Mucosa of stomach (tissue), 1 donor: ENCODE measurements around the gene WWC2.
"Not testable (repeated sequence)": the region's sequence is repeated elsewhere in the genome, so short reads cannot be mapped to it uniquely, and the experiment has no call there.

Experiments used
- H3K27me3 ChIP-seq: one replicate; pipeline ENCODE4 v1.7.0; 2013; ENCODE audit warnings: mild to moderate bottlenecking, low read length; ENCODE audit not compliant: control insufficient read depth, insufficient read depth
- H3K36me3 ChIP-seq: one replicate; pipeline ENCODE4 v1.7.0; 2013; ENCODE audit warnings: low read length; ENCODE audit not compliant: control insufficient read depth, insufficient read depth
- H3K4me1 ChIP-seq: one replicate; pipeline ENCODE4 v1.7.0; 2013; ENCODE audit warnings: mild to moderate bottlenecking, low read length; ENCODE audit not compliant: control insufficient read depth, insufficient read depth
- H3K4me3 ChIP-seq: one replicate; pipeline ENCODE4 v1.7.0; 2013; ENCODE audit warnings: low read length
- H3K9ac ChIP-seq: one replicate; pipeline ENCODE4 v1.7.0; 2013; ENCODE audit warnings: mild to moderate bottlenecking, low read length, moderate library complexity
- H3K9me3 ChIP-seq: one replicate; pipeline ENCODE4 v1.7.0; 2013; ENCODE audit warnings: mild to moderate bottlenecking, low read length, moderate library complexity; ENCODE audit not compliant: control insufficient read depth
- donor health status: Pancreatic carcinoma.

Gene WWC2

DNA sequence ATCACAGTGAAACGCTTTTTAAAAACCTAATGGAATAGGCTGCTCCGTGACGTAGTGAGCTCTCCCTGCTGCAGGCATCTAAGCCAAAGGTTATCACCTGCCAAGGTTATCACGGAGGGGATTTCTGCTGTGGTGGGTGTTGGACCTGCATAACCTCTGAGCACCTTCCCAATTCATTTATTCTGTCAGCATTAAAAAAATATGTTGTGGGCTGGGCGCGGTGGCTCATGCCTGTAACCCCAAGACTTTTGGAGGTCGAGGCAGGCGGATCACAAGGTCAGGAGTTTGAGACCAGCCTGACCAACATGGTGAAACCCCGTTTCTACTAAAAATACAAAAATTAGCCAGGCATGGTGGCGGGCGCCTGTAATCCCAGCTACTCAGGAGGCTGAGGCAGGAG lies 225.0 kb downstream of the WWC2 start:
- not testable (repeated sequence) for H3K4me3 ChIP-seq, H3K36me3 ChIP-seq, H3K9me3 ChIP-seq, H3K4me1 ChIP-seq, H3K27me3 ChIP-seq, H3K9ac ChIP-seq

- Histone ChIP-seq H3K36me3 (no peaks in the 10 kb centered on the region), H3K27me3 (no peaks in the 10 kb centered on the region), H3K9me3 (no peaks in the 10 kb centered on the region)
These were observed 225.6 kb downstream of the WWC2 start for GRCh38 chr4:183324619-183325018.

GRCh38 chr4:183326387-183326786 lies 227.3 kb downstream of the WWC2 start:
- not testable (repeated sequence) for H3K27me3 ChIP-seq, H3K9me3 ChIP-seq, H3K4me3 ChIP-seq, H3K36me3 ChIP-seq, H3K9ac ChIP-seq
- H3K4me1 ChIP-seq = peaks cover 10% of the 10 kb centered on the region

More at GRCh38 chr4:183324619-183325018, 225.6 kb downstream of the WWC2 start:
- no peak overlapping the region for H3K9ac ChIP-seq
- H3K4me3 ChIP-seq = no peak overlapping the region
- H3K4me1 ChIP-seq = peaks cover 5% of the 10 kb centered on the region

GRCh38 chr4:183326853-183327252 lies 227.8 kb downstream of the WWC2 start:
- Histone ChIP-seq H3K36me3 (no peaks in the 10 kb centered on the region), H3K4me1 (peaks cover 10% of the 10 kb centered on the region), H3K27me3 (peaks cover 3% of the 10 kb centered on the region), H3K9ac (no peak overlapping the region), H3K4me3 (no peak overlapping the region), H3K9me3 (no peaks in the 10 kb centered on the region)

DNA sequence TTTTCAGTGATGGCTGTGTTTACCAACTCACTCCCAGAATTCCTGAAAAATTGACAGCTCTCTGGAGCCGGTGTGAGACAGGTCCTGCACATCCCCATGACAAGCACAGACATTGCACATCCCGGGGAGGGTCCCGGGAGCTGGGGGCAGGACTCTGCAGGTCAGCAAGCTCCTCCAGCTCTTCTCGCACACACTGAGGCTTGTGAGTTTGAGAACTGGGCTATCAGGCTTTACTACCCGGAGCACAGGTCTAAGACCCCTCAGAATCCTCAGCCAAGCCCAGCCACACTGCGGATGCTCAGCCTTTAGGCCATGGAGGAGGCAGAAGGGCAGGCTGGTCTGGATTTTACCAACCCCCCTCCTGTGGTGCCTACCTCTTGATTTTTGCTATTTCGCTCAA lies 228.8 kb downstream of the WWC2 start:
- Histone ChIP-seq H3K4me3 (no peak overlapping the region), H3K36me3 (no peaks in the 10 kb centered on the region), H3K9ac (no peak overlapping the region), H3K4me1 (peaks cover 10% of the 10 kb centered on the region), H3K9me3 (no peaks in the 10 kb centered on the region), H3K27me3 (peaks cover 3% of the 10 kb centered on the region)

GRCh38 chr4:183328832-183329231 lies 229.8 kb downstream of the WWC2 start:
- H3K27me3 ChIP-seq = peaks cover 3% of the 10 kb centered on the region
- H3K9ac ChIP-seq = no peak overlapping the region
- no peaks in the 10 kb centered on the region for H3K9me3 ChIP-seq
- H3K4me3 ChIP-seq = no peak overlapping the region
- H3K4me1 ChIP-seq = peaks cover 12% of the 10 kb centered on the region
- H3K36me3 ChIP-seq = no peaks in the 10 kb centered on the region

DNA sequence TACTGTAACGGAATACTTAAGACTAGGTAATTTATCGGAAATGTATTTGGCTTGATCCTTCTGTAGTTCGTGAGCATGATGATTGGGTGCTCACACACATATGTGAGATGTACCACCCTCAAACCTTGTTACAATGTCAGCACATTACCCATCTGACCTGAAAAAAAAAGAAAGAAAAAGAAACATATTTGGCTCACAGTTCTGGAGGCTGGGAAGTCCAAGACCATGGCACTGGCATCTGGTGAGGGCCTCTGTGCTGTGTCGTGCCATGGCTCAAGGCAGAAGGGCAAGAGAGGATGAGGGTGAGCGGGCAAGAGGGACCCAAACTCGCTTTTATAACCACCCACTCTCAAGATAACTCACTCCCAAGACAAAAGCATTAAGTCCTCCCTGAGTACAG lies 230.2 kb downstream of the WWC2 start:
- Histone ChIP-seq H3K27me3 (peaks cover 3% of the 10 kb centered on the region), H3K9me3 (no peaks in the 10 kb centered on the region), H3K36me3 (no peaks in the 10 kb centered on the region), H3K4me3 (no peak overlapping the region), H3K4me1 (peaks cover 16% of the 10 kb centered on the region), H3K9ac (no peak overlapping the region)

GRCh38 chr4:183329954-183330742 lies 231.1 kb downstream of the WWC2 start:
- Histone ChIP-seq H3K4me1 (peaks cover 18% of the 10 kb centered on the region), H3K36me3 (no peaks in the 10 kb centered on the region), H3K9me3 (no peaks in the 10 kb centered on the region), H3K27me3 (peaks cover 3% of the 10 kb centered on the region), H3K4me3 (no peak overlapping the region), H3K9ac (no peak overlapping the region)

- H3K27me3 ChIP-seq = peaks cover 3% of the 10 kb centered on the region
- no peak overlapping the region for H3K9ac ChIP-seq
- no peaks in the 10 kb centered on the region for H3K9me3 ChIP-seq
- H3K36me3 ChIP-seq = no peaks in the 10 kb centered on the region
- H3K4me3 ChIP-seq = no peak overlapping the region
- H3K4me1 ChIP-seq = peaks cover 23% of the 10 kb centered on the region
These were observed 231.8 kb downstream of the WWC2 start for GRCh38 chr4:183330841-183331240.

- no peaks in the 10 kb centered on the region for H3K9me3 ChIP-seq
- H3K36me3 ChIP-seq = no peaks in the 10 kb centered on the region
- no peak overlapping the region for H3K4me3 ChIP-seq
- no peak overlapping the region for H3K9ac ChIP-seq
- H3K4me1 ChIP-seq = peaks cover 23% of the 10 kb centered on the region
- peaks cover 3% of the 10 kb centered on the region for H3K27me3 ChIP-seq
These were observed 233.4 kb downstream of the WWC2 start for GRCh38 chr4:183332447-183332846.

DNA sequence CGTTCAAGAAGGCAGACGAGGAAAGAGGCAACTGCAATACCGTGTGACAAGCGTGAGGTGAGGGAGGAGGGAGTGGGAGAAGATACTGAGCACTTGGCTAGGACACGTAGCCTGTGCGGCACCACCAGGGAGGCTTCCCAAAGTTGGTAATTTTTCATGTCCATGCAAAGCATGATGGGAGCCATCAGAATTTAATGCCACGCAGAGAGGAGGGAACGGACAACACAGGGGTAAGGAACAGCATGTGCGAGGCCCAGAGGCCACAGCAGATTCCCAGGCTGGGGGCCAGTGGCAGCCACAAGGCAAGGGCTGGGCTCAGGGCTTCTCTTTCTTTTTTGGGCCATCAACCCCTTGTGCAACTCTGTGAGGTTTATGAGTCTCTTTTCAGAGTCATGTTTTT lies 234.1 kb downstream of the WWC2 start:
- Histone ChIP-seq H3K4me1 (peaks cover 31% of the 10 kb centered on the region), H3K9ac (no peak overlapping the region), H3K27me3 (peaks cover 3% of the 10 kb centered on the region), H3K36me3 (no peaks in the 10 kb centered on the region), H3K4me3 (no peak overlapping the region), H3K9me3 (no peaks in the 10 kb centered on the region)

DNA sequence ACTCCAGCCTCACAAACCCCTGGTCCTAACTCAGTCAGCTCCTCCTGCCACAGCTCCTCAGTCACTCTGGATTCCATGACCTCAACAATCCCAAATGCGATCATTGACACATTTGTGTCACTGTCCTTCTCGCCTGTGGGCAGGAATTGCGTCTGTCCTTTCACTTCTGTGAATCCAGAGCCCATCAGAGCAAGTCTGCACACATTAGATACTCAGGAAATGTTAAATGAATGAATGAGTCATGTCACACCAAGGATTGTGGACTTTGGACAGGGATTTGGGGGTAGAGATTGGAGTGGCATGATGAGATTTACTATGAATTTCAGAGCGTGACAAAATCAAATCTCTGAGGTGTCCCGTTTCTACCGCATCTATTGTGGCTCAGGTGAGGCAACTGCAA lies 234.9 kb downstream of the WWC2 start:
- no peak overlapping the region for H3K4me3 ChIP-seq
- peaks cover 28% of the 10 kb centered on the region for H3K4me1 ChIP-seq
- H3K36me3 ChIP-seq = no peaks in the 10 kb centered on the region
- H3K9me3 ChIP-seq = no peaks in the 10 kb centered on the region
- H3K9ac ChIP-seq = no peak overlapping the region
- H3K27me3 ChIP-seq = peaks cover 3% of the 10 kb centered on the region
